Mesenchymal stem cell (in vitro differentiated cells and primary cell): ENCODE measurements around the gene GABRR3.

Experiments
- DNase-seq: peaks from one replicate; pipeline ENCODE4 v3.0.0-alpha.2; 2013
- H2AFZ ChIP-seq: one replicate; pipeline ENCODE4 v1.6.1; 2013; ENCODE audit warnings: low read depth, mild to moderate bottlenecking, control low read depth, inconsistent platforms, low read length, moderate library complexity
- H2AK5ac ChIP-seq: 2 replicates; pipeline ENCODE4 v1.6.1; 2013; ENCODE audit warnings: low read length, moderate library complexity, mild to moderate bottlenecking, inconsistent platforms; ENCODE audit not compliant: severe bottlenecking
- H2BK120ac ChIP-seq: one replicate; pipeline ENCODE4 v1.6.1; 2013; ENCODE audit warnings: low read depth, mild to moderate bottlenecking, inconsistent platforms, low read length, moderate library complexity
- H2BK12ac ChIP-seq, 2 experiments: one replicate each; pipeline ENCODE4 v1.6.1; 2013; ENCODE audit warnings: inconsistent platforms in 2 of 2, low read length in 2 of 2, mild to moderate bottlenecking in 2 of 2, moderate library complexity in 2 of 2, control low read depth in 1 of 2
- H2BK15ac ChIP-seq: one replicate; pipeline ENCODE4 v1.6.1; 2013; ENCODE audit warnings: mild to moderate bottlenecking, low read depth, inconsistent platforms; ENCODE audit not compliant: poor library complexity, severe bottlenecking
- H2BK5ac ChIP-seq: 2 replicates; pipeline ENCODE4 v1.6.1; 2013; ENCODE audit warnings: low read depth, mild to moderate bottlenecking, low read length, control low read depth, inconsistent platforms; ENCODE audit not compliant: poor library complexity, severe bottlenecking
- H3K14ac ChIP-seq, 2 experiments: one replicate each; pipeline ENCODE4 v1.6.1; 2013; ENCODE audit warnings: inconsistent platforms in 2 of 2, low read length in 2 of 2, control low read depth in 1 of 2, mild to moderate bottlenecking in 1 of 2, moderate library complexity in 1 of 2
- H3K18ac ChIP-seq, 2 experiments: one replicate each; pipeline ENCODE4 v1.6.1; 2013; ENCODE audit warnings: inconsistent platforms in 2 of 2, low read length in 2 of 2, control low read depth in 1 of 2, low read depth in 1 of 2, mild to moderate bottlenecking in 1 of 2
- H3K23ac ChIP-seq, 2 experiments: one replicate each; pipeline ENCODE4 v1.6.1; 2013; ENCODE audit warnings: inconsistent platforms in 2 of 2, low read length in 2 of 2, mild to moderate bottlenecking in 2 of 2, moderate library complexity in 2 of 2, control low read depth in 1 of 2
- H3K27ac ChIP-seq: 2 replicates; pipeline ENCODE4 v1.5.1; 2013; ENCODE audit warnings: mild to moderate bottlenecking, moderate library complexity, low read length, control low read depth, inconsistent platforms; ENCODE audit not compliant: poor library complexity, severe bottlenecking
- H3K27me3 ChIP-seq, 2 experiments: 2 replicates each; pipeline versions ENCODE4 v1.6.1 to v1.7.0; 2013; ENCODE audit warnings: low read length in 2 of 2, mild to moderate bottlenecking in 2 of 2, moderate library complexity in 2 of 2, control low read depth in 1 of 2, inconsistent platforms in 1 of 2; ENCODE audit not compliant: control insufficient read depth in 1 of 2, insufficient read depth in 1 of 2
- H3K36me3 ChIP-seq, 2 experiments: 2 replicates each; pipeline versions ENCODE4 v1.6.1 to v1.7.0; 2013; ENCODE audit warnings: low read length in 2 of 2, control low read depth in 1 of 2, inconsistent platforms in 1 of 2, low read depth in 1 of 2, mild to moderate bottlenecking in 1 of 2; ENCODE audit not compliant: insufficient read depth in 2 of 2, control insufficient read depth in 1 of 2
- H3K4ac ChIP-seq, 2 experiments: one replicate each; pipeline ENCODE4 v1.6.1; 2013; ENCODE audit warnings: inconsistent platforms in 2 of 2, low read length in 2 of 2, mild to moderate bottlenecking in 2 of 2, moderate library complexity in 2 of 2, control low read depth in 1 of 2, low read depth in 1 of 2
- H3K4me1 ChIP-seq: 2 replicates; pipeline ENCODE4 v1.6.1; 2013; ENCODE audit warnings: low read depth, low read length, control low read depth; ENCODE audit not compliant: control insufficient read depth, insufficient read depth
- H3K4me2 ChIP-seq: 2 replicates; pipeline ENCODE4 v1.6.1; 2013; ENCODE audit warnings: low read length, mild to moderate bottlenecking, inconsistent platforms; ENCODE audit not compliant: poor library complexity, severe bottlenecking
- H3K4me3 ChIP-seq, 2 experiments: 2 replicates each; pipeline versions ENCODE4 v1.5.1 to v1.7.0; 2013; ENCODE audit warnings: low read length in 2 of 2, mild to moderate bottlenecking in 2 of 2, control low read depth in 1 of 2, low read depth in 1 of 2; ENCODE audit not compliant: insufficient read depth in 1 of 2
- H3K79me1 ChIP-seq: replicated peaks from 2 replicates; pipeline ENCODE4 v1.6.1; 2013; ENCODE audit warnings: mild to moderate bottlenecking, control low read depth, low read length, inconsistent platforms; ENCODE audit not compliant: poor library complexity, severe bottlenecking
- H3K9ac ChIP-seq: 2 replicates; pipeline ENCODE4 v1.7.0; 2013; ENCODE audit warnings: mild to moderate bottlenecking, low read length, moderate library complexity
- H3K9me3 ChIP-seq: 2 replicates; pipeline ENCODE4 v1.7.0; 2013; ENCODE audit warnings: mild to moderate bottlenecking, low read length; ENCODE audit not compliant: control insufficient read depth
- H4K8ac ChIP-seq: one replicate; pipeline ENCODE4 v1.6.1; 2013; ENCODE audit warnings: inconsistent platforms, mild to moderate bottlenecking, low read length, moderate library complexity
- H4K91ac ChIP-seq: one replicate; pipeline ENCODE4 v1.6.1; 2013; ENCODE audit warnings: mild to moderate bottlenecking, low read length, inconsistent platforms
- WGBS: methylation state at CpG from one replicate; pipeline ENCODE4 v1.1.7; 2013; ENCODE audit warnings: mixed read lengths; 5-methylcytosine and 5-hydroxymethylcytosine counted together

The GABRR3 gene

GRCh38 chr3:98025392-98025945, 9.6 kb downstream of the GABRR3 start:
- no peak overlapping the region for H2AK5ac ChIP-seq
- no peak overlapping the region for H2BK15ac ChIP-seq
- no peak overlapping the region for H2BK5ac ChIP-seq
- no peak overlapping the region for H2BK12ac ChIP-seq
- no peak overlapping the region for H4K91ac ChIP-seq
- DNase-seq, result no peak
- no peak overlapping the region for H3K18ac ChIP-seq
- WGBS, result 97% methylated on average over 4 of the region's 4 CpGs
- H4K8ac ChIP-seq, result no peak overlapping the region
- no peak overlapping the region for H2AFZ ChIP-seq
- no peaks in the 10 kb centered on the region for H3K79me1 ChIP-seq
- H2BK120ac ChIP-seq, result no peak overlapping the region
- no peaks in the 10 kb centered on the region for H3K4me1 ChIP-seq
- no peak overlapping the region for H3K14ac ChIP-seq
- no peaks in the 10 kb centered on the region for H3K36me3 ChIP-seq
- H3K23ac ChIP-seq, result no peak overlapping the region
- H3K4me3 ChIP-seq, result no peak overlapping the region
- no peak overlapping the region for H3K4me2 ChIP-seq
- no peaks in the 10 kb centered on the region for H3K9me3 ChIP-seq
- no peak overlapping the region for H3K27ac ChIP-seq
- no peak overlapping the region for H3K9ac ChIP-seq
- no peak overlapping the region for H3K4ac ChIP-seq
- peaks cover 3 to 4% of the 10 kb centered on the region in 2 experiments for H3K27me3 ChIP-seq

- no peaks in the 10 kb centered on the region for H3K9me3 ChIP-seq
- H3K4me1 ChIP-seq, result no peaks in the 10 kb centered on the region
- H3K23ac ChIP-seq, result no peak overlapping the region
- H3K14ac ChIP-seq, result no peak overlapping the region
- H3K4me2 ChIP-seq, result no peak overlapping the region
- H3K36me3 ChIP-seq, result no peaks in the 10 kb centered on the region
- no peak overlapping the region for H3K4me3 ChIP-seq
- no peaks in the 10 kb centered on the region for H3K79me1 ChIP-seq
- peak; percentile 74 for DNase-seq
- no peak overlapping the region for H2BK5ac ChIP-seq
- H2BK15ac ChIP-seq, result no peak overlapping the region
- H3K9ac ChIP-seq, result no peak overlapping the region
- 30% methylated on average over 11 of the region's 13 CpGs for WGBS
- H3K18ac ChIP-seq, result no peak overlapping the region
- H4K8ac ChIP-seq, result no peak overlapping the region
- H2BK120ac ChIP-seq, result no peak overlapping the region
- no peak overlapping the region for H4K91ac ChIP-seq
- H2AK5ac ChIP-seq, result no peak overlapping the region
- no peak overlapping the region for H3K4ac ChIP-seq
- no peak overlapping the region for H3K27ac ChIP-seq
- no peak overlapping the region for H2AFZ ChIP-seq
- no peak overlapping the region for H2BK12ac ChIP-seq
- peaks cover 3 to 4% of the 10 kb centered on the region in 2 experiments for H3K27me3 ChIP-seq
Measured at GRCh38 chr3:98022978-98023820, 11.9 kb downstream of the GABRR3 start.

GRCh38 chr3:98021830-98022560, 13.1 kb downstream of the GABRR3 start:
- no peaks in the 10 kb centered on the region for H3K9me3 ChIP-seq
- H2AK5ac ChIP-seq, result no peak overlapping the region
- H3K23ac ChIP-seq, result no peak overlapping the region
- no peak overlapping the region for H4K8ac ChIP-seq
- H3K27me3 ChIP-seq, result peaks cover 3 to 4% of the 10 kb centered on the region in 2 experiments
- no peak overlapping the region for H2BK12ac ChIP-seq
- no peaks in the 10 kb centered on the region for H3K4me1 ChIP-seq
- no peak overlapping the region for H3K4me2 ChIP-seq
- no peak overlapping the region for H4K91ac ChIP-seq
- H3K36me3 ChIP-seq, result no peaks in the 10 kb centered on the region
- no peak overlapping the region for H2BK15ac ChIP-seq
- peak overlapping the region; percentile 20 for H3K9ac ChIP-seq
- H3K27ac ChIP-seq, result no peak overlapping the region
- H3K18ac ChIP-seq, result no peak overlapping the region
- no peak overlapping the region for H2AFZ ChIP-seq
- H3K79me1 ChIP-seq, result no peaks in the 10 kb centered on the region
- no peak overlapping the region for H2BK5ac ChIP-seq
- 42% methylated on average over 4 of the region's 5 CpGs for WGBS
- H3K14ac ChIP-seq, result no peak overlapping the region
- H3K4ac ChIP-seq, result no peak overlapping the region
- H3K4me3 ChIP-seq, result no peak overlapping the region
- peak; percentile 61 for DNase-seq
- no peak overlapping the region for H2BK120ac ChIP-seq

- Histone ChIP-seq H2BK15ac (no peak overlapping the region), H3K4me3 (no peak overlapping the region), H3K27me3 (peaks cover 0 to 3% of the 10 kb centered on the region in 2 experiments), H2BK12ac (no peak overlapping the region), H3K9ac (no peak overlapping the region), H3K14ac (no peak overlapping the region), H2BK5ac (no peak overlapping the region), H2BK120ac (no peak overlapping the region), H3K23ac (no peak overlapping the region), H2AFZ (no peak overlapping the region), H3K4ac (no peak overlapping the region), H3K79me1 (no peaks in the 10 kb centered on the region), H3K4me1 (no peaks in the 10 kb centered on the region), H2AK5ac (no peak overlapping the region), H3K4me2 (no peak overlapping the region), H3K27ac (no peak overlapping the region), H3K9me3 (no peaks in the 10 kb centered on the region), H3K18ac (no peak overlapping the region), H4K8ac (no peak overlapping the region), H4K91ac (no peak overlapping the region), H3K36me3 (no peaks in the 10 kb centered on the region)
- 92% methylated on average over 3 of the region's 4 CpGs for WGBS
- DNase-seq, result no peak
Measured at GRCh38 chr3:98020412-98020811, 14.7 kb downstream of the GABRR3 start.
